NB4 (cell line): Measurements from ENCODE around the gene XYLT1.
"Not testable (repeated sequence)": the region's sequence is repeated elsewhere in the genome, so short reads cannot be mapped to it uniquely, and the experiment has no call there.

ENCODE experiments used
- CTCF ChIP-seq: IDR thresholded peaks from one replicate; pipeline ENCODE4 v1.5.1; 2012; ENCODE audit warnings: low read depth, low read length
- POLR2A ChIP-seq: IDR thresholded peaks from 2 replicates; pipeline ENCODE4 v1.6.1; 2011; ENCODE audit warnings: mild to moderate bottlenecking; ENCODE audit not compliant: insufficient read length; ENCODE audit errors: extremely low read depth

GRCh38 chr16:17482341-17482740 lies 11.6 kb upstream of the XYLT1 start:
- not testable (repeated sequence) for TF ChIP-seq CTCF, POLR2A
